Ovary (tissue), 3 donors: ENCODE results near the gene TADA2A.

Source experiments
- EP300 ChIP-seq: sonication (generic); formaldehyde crosslinking; IDR thresholded peaks from one replicate; pipeline ENCODE4 v1.6.1; 2017; ENCODE audit warnings: antibody characterized with exemption
- POLR2A ChIP-seq: fragments of 450-650 bp; IDR thresholded peaks from one replicate; pipeline ENCODE4 v1.6.1; 2017; ENCODE audit warnings: antibody characterized with exemption, mild to moderate bottlenecking, moderate library complexity
- TF ChIP-seq, protein P1 (sequence below), 3 donors: fragments of 450-650 bp in 2 of 3; fragments of 200-600 bp in 1 of 3; IDR thresholded peaks; one replicate each; pipeline versions ENCODE4 v1.5.1 to v1.8.0; 2016 to 2022; ENCODE audit warnings: antibody characterized with exemption in 3 of 3, mild to moderate bottlenecking in 1 of 3
- donor health status: DM: no; HTN: no; CAD: no.

DNA sequence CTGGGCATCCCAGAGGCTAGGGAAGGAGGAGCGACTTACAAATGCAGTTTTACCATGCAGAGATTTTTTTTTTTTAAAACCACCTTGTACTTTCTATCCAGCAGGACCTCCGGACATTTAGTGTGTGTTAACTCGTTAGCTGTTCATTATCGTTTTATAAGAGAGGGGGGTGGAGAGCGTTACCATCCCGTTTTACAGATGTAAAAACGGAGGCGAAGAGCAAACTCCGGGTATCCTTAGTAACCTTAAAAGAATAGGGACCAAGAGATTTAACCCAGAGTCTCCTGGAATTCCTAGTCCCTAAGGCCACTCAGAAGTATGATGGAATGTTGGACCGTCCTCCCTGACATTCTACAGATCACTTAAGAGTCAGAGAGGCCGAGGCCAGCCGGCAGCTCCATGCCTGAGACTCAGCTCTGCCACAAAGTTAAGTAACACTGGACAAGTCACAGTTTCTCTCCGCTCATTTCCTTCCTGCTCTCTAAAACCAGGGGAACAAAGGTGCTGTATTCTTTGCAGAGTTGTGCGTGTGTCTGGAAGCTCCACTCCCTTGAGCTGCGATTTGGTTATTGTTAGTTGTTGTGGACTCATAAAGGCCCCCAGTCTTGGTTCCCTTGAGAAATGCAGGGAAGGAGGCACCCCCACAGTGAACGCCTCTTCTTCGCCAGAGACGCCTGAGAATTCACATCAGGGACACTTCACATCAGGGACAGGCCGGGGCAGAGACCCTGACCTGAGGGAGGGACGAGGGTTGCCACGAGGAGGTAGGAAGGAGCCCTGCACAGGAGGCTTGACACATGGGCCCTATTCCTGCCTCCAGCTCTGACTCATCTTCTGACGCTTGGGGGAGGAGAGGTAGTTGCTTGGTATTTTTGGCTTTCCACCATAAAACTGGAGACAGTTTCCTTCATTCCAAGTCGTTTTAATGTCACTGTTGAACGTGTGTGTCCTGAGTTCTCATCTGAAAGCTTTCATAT lies 84.2 kb downstream of the TADA2A start:
- TF ChIP-seq, protein P1, sequence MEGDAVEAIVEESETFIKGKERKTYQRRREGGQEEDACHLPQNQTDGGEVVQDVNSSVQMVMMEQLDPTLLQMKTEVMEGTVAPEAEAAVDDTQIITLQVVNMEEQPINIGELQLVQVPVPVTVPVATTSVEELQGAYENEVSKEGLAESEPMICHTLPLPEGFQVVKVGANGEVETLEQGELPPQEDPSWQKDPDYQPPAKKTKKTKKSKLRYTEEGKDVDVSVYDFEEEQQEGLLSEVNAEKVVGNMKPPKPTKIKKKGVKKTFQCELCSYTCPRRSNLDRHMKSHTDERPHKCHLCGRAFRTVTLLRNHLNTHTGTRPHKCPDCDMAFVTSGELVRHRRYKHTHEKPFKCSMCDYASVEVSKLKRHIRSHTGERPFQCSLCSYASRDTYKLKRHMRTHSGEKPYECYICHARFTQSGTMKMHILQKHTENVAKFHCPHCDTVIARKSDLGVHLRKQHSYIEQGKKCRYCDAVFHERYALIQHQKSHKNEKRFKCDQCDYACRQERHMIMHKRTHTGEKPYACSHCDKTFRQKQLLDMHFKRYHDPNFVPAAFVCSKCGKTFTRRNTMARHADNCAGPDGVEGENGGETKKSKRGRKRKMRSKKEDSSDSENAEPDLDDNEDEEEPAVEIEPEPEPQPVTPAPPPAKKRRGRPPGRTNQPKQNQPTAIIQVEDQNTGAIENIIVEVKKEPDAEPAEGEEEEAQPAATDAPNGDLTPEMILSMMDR (IDR thresholded peaks at IDR 0.05) = no peak
- TF ChIP-seq EP300 = no peak
- peak; percentile 12 for TF ChIP-seq POLR2A
